Aorta (tissue), 5 donors: Measurements from ENCODE around the gene SLC7A8. TPM values are rescaled to one million over a fixed set of nuclear protein-coding genes. Genes with fewer than 3 reads are reported as not detected.

Experiments
- ATAC-seq: fragments of 200-7000 bp; cut with Tn5 transposase; one replicate; pipeline ENCODE4 v1.9.1; 2022; ENCODE audit warnings: moderate library complexity; ENCODE audit not compliant: low FRiP score
- DNase-seq, 2 donors: peaks; one replicate each; pipeline ENCODE4 v3.0.0-alpha.2; 2020
- H3K27ac ChIP-seq, 2 donors: one replicate each; pipeline ENCODE4 v1.5.1; 2013; ENCODE audit warnings: low read length in 2 of 2, mild to moderate bottlenecking in 2 of 2, moderate library complexity in 2 of 2, control low read depth in 1 of 2, inconsistent platforms in 1 of 2, low read depth in 1 of 2
- H3K27me3 ChIP-seq, 2 donors: one replicate each; pipeline ENCODE4 v1.6.1; 2013; ENCODE audit warnings: control low read depth in 1 of 2, low read length in 1 of 2, mild to moderate bottlenecking in 1 of 2, moderate library complexity in 1 of 2; ENCODE audit not compliant: insufficient read depth in 2 of 2, control insufficient read depth in 1 of 2
- H3K36me3 ChIP-seq, 2 donors: one replicate each; pipeline ENCODE4 v1.6.1; 2013; ENCODE audit warnings: control low read depth in 1 of 2, low read length in 1 of 2, mild to moderate bottlenecking in 1 of 2; ENCODE audit not compliant: insufficient read depth in 2 of 2, control insufficient read depth in 1 of 2
- H3K4me1 ChIP-seq, 2 donors: one replicate each; pipeline ENCODE4 v1.6.1; 2013; ENCODE audit warnings: low read length in 2 of 2, control low read depth in 1 of 2, mild to moderate bottlenecking in 1 of 2, moderate library complexity in 1 of 2; ENCODE audit not compliant: insufficient read depth in 2 of 2, control insufficient read depth in 1 of 2
- H3K4me3 ChIP-seq, 2 donors: one replicate each; pipeline ENCODE4 v1.5.1; 2013; ENCODE audit warnings: low read length in 2 of 2, control low read depth in 1 of 2, mild to moderate bottlenecking in 1 of 2
- H3K9me3 ChIP-seq: one replicate; pipeline ENCODE4 v1.6.1; 2013; ENCODE audit warnings: mild to moderate bottlenecking, low read length; ENCODE audit not compliant: control insufficient read depth
- WGBS, 2 donors: extraction: QIAGEN DNeasy Blood & Tissue Kit; methylation state at CpG; one replicate each; pipeline ENCODE4 v1.1.7; 2013; 5-methylcytosine and 5-hydroxymethylcytosine counted together
- intact Hi-C, 2 donors: fragments of 100-400 bp; cut with DNase I; formaldehyde crosslinking; loops; one replicate each; pipeline versions ENCODE4 v1.14.2 to v1.15.0; 2022
- polyA plus RNA-seq, 2 donors: library from polyadenylated mRNA; stranded (reverse); fragments of 200-250 nt; gene quantifications; one replicate each; pipeline ENCODE4 v1.2.3, GENCODE V29; 2013
- total RNA-seq, 2 donors: library from RNA; stranded (reverse); fragmentation: NEBNext Ultra II Directional; extraction: Animal tissue kit (Norgen Biotek cat#: 25700); gene quantifications; one replicate each; pipeline ENCODE4 v1.2.1, GENCODE V29; 2021
- donor health status: healthy with polysubstance abuse.
- donor health status: Bipolar disorder and iron deficiency.
- donor health status: DM: no; HTN: no; CAD: no.
- donor health status: DM: no; HTN: no; CAD: no.
- donor health status: DM: yes; HTN: yes; CAD: no.

The SLC7A8 gene
- total and polyA plus RNA-seq, 4 donors, result 8.9 to 31.4 (median 15.5) TPM

DNA sequence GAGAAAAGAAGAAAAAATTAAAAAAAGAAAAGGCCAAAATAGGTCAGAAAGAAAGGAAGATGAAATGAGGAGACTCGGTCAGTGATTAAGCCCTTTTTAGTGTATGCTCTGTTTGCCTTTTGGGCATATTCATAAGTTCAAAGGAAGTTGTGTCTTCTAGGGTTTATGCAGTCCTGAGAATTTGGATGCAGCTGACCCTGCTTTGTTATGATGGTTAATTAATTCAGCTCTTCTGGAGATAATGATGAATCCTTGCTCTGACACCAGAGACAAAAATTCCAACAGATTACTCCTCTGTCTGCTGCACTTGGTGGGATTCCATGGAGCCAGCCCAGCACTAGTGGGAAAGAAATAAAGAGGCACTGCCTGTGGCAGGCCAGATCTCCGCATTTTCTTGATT is 4.5 kb upstream of the SLC7A8 start:
- Histone ChIP-seq H3K27me3 (no peaks in the 10 kb centered on the region), H3K4me3 (no peak overlapping the region), H3K4me1 (no peaks in the 10 kb centered on the region), H3K36me3 (no peaks in the 10 kb centered on the region), H3K9me3 (no peaks in the 10 kb centered on the region), H3K27ac (no peak overlapping the region)
- intact Hi-C loops, result loop anchor here (1.0 kb wide), 1 partner anchor 68 kb away; no protein-coding TSS in a partner anchor
- ATAC-seq (no peak), DNase-seq (no peak)
- WGBS, 2 donors, result 87 to 91% methylated on average over 2 of the region's 2 CpGs

DNA sequence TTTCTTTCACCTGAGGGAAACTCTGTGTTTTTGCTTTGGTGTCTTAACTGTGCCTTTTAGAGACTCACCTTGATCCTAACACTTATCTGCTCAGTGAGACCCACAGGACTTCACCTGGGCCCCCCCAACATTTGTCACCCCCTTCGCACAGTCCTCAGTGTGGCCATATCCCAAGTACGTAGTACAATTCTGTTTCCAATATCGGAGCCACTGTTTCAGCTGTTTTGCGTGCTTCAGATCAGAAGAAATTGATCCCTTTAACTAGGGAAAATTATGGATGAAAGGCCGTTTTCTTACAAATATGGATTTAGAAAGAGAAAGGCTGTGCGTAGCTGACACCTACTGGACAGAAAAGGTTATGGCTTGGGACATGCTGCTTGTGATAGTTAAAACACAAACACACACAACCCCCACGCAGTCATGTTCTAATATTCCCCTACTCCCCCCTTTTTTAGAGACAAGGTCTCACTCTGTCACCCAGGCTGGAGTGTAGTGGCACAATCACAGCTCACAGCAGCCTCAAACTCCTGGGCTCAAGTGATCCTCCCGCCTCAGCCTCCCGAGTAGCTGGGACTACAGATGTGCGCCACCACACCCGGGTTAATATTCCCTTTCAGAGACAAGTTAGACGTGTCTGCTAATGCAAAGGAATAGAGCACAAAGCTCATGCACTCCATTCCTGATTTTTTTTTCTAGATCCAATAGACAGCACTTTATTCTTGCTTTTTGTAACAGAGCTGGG is 3.6 kb upstream of the SLC7A8 start:
- DNase-seq (no peak), ATAC-seq (peak; percentile 80)
- Histone ChIP-seq H3K4me1 (no peaks in the 10 kb centered on the region), H3K9me3 (no peaks in the 10 kb centered on the region), H3K27ac (no peak overlapping the region), H3K27me3 (no peaks in the 10 kb centered on the region), H3K4me3 (no peak overlapping the region), H3K36me3 (no peaks in the 10 kb centered on the region)
- intact Hi-C loops, result loop anchor here (1.0 kb wide), 1 partner anchor 67 kb away; no protein-coding TSS in a partner anchor
- 44 to 51% methylated on average over 12 of the region's 12 CpGs for WGBS, 2 donors

DNA sequence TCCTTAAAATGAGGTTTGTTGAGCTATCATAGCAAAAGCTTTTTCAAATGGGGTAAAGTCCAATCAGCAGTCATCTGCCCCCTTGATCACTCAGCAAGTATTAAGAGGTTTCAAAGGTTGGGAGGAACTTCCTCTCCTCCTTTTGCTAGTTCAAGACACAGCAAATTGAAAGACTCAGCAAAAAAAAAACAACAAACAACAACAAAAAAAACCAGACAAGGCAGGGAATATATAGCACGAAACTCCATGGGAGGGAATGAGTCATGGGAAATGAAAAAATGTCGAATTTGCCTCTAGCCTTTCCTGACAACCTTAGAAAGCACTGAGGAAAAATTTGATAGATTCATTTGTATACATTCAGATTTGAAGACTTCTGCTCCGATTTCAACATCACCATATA is 1.6 kb upstream of the SLC7A8 start:
- intact Hi-C loops, result no loop called here
- ATAC-seq, result no peak
- Histone ChIP-seq H3K4me1 (peaks cover 0 to 3% of the 10 kb centered on the region in 2 donors), H3K27ac (no peak overlapping the region), H3K27me3 (no peaks in the 10 kb centered on the region), H3K9me3 (no peaks in the 10 kb centered on the region), H3K4me3 (no peak overlapping the region), H3K36me3 (no peaks in the 10 kb centered on the region)
- DNase-seq, result no peak
- 50 to 53% methylated on average over 3 of the region's 3 CpGs for WGBS, 2 donors

GRCh38 chr14:23183158-23183470 is 346 bp downstream of the SLC7A8 start:
- DNase-seq (no peak), ATAC-seq (no peak)
- 0 to 2% methylated on average over 4 of the region's 4 CpGs for WGBS, 2 donors
- H3K9me3 ChIP-seq, result no peaks in the 10 kb centered on the region
- intact Hi-C loops, result loop anchor here (1.0 to 5.0 kb wide), 3 partner anchors 28 to 62 kb away; no protein-coding TSS in a partner anchor
- H3K36me3 ChIP-seq, result no peaks in the 10 kb centered on the region
- H3K4me1 ChIP-seq, result peaks cover 0 to 3% of the 10 kb centered on the region in 2 donors
- H3K4me3 ChIP-seq, result peak overlapping the region; percentile 94 to 96
- H3K27me3 ChIP-seq, result no peaks in the 10 kb centered on the region
- peak overlapping the region; percentile 14 to 90 for H3K27ac ChIP-seq

DNA sequence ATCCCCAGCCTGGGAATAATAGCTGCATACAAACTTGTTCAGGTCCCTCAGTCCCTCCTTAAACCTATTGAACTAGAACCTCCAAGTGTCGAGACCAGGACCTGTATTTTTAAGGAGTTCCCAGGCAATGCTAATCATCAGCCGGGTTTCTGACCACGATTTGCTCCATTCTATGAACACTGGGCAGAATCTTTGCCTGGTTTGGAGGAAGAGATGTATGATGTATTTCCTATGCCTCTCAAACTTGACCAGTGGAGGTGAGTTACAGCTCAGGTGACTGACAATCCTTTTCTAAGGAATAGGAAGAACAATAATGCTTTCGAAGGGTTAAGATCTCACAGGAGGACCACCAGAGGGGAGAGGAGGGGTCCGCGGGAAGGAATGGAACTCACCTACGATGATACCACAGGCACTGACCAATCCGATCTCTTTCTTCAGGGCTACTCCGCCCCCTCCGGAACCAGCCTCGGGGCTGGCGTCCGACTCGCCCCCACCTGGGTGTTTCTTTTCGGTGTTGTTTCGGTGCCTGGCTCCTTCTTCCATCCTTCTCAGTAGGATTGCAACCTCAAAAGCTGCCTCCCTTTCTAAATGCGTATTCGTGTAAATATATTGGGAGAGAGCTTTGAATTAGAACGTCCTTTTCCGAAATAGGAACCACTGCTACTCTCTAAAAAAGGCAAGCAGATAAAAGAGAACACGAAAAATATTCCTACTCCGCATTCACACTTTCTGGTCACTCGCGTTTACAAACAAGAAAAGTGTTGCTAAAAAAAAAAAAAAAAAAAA is 895 bp downstream of the SLC7A8 start:
- no peak overlapping the region for H3K27ac ChIP-seq
- H3K4me3 ChIP-seq, result peak overlapping the region; percentile 94 to 96
- H3K36me3 ChIP-seq, result no peaks in the 10 kb centered on the region
- ATAC-seq (peak; percentile 70), DNase-seq (peak; percentile 66 to 80)
- H3K4me1 ChIP-seq, result peaks cover 0 to 3% of the 10 kb centered on the region in 2 donors
- intact Hi-C loops, result loop anchor here (1.0 to 5.0 kb wide), 3 partner anchors 28 to 61 kb away; no protein-coding TSS in a partner anchor
- 0% methylated on average over 24 of the region's 24 CpGs for WGBS, 2 donors
- H3K9me3 ChIP-seq, result no peaks in the 10 kb centered on the region
- no peaks in the 10 kb centered on the region for H3K27me3 ChIP-seq

- DNase-seq, result no peak
- peak overlapping the region; percentile 94 to 96 for H3K4me3 ChIP-seq
- H3K4me1 ChIP-seq, result peaks cover 0 to 3% of the 10 kb centered on the region in 2 donors
- intact Hi-C loops, result loop anchor here (2.0 to 5.0 kb wide), 2 partner anchors 27 to 40 kb away; no protein-coding TSS in a partner anchor
- H3K27me3 ChIP-seq, result no peaks in the 10 kb centered on the region
- no peak overlapping the region for H3K27ac ChIP-seq
- ATAC-seq, result no peak
- H3K9me3 ChIP-seq, result no peaks in the 10 kb centered on the region
- no peaks in the 10 kb centered on the region for H3K36me3 ChIP-seq
- 28% methylated on average over 4 of the region's 4 CpGs for WGBS, 2 donors
These were observed 1.5 kb downstream of the SLC7A8 start for GRCh38 chr14:23181946-23182345.

DNA sequence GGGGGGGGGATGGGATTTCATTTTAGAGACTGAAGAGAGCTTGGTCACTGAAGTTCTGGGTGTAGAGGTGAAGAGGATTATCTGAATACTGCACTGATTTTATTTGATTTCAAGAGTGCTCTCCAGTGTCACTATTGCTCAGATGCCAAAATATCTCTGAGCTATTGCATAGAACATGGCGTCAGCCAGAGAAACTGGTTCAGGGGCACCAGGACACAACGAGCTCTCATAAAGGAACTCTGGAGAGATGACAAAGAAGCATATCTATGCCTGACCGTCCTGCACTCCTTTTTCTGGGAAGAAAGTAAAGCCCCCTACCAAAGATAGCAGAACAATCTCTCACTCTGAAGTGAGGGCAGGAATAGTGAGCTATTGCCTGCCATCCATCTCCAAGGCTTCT is 2.0 kb downstream of the SLC7A8 start:
- H3K9me3 ChIP-seq, result no peaks in the 10 kb centered on the region
- peak overlapping the region in 1 of 2 donors; percentile 96 for H3K4me3 ChIP-seq
- DNase-seq, result no peak
- peaks cover 0 to 3% of the 10 kb centered on the region in 2 donors for H3K4me1 ChIP-seq
- ATAC-seq, result no peak
- no peaks in the 10 kb centered on the region for H3K27me3 ChIP-seq
- no peaks in the 10 kb centered on the region for H3K36me3 ChIP-seq
- H3K27ac ChIP-seq, result no peak overlapping the region
- WGBS, 2 donors, result 18% methylated on average over 3 of the region's 3 CpGs
- intact Hi-C loops, result loop anchor here in 1 of 2 donors (2.0 to 5.0 kb wide), 2 partner anchors 27 to 39 kb away; no protein-coding TSS in a partner anchor

DNA sequence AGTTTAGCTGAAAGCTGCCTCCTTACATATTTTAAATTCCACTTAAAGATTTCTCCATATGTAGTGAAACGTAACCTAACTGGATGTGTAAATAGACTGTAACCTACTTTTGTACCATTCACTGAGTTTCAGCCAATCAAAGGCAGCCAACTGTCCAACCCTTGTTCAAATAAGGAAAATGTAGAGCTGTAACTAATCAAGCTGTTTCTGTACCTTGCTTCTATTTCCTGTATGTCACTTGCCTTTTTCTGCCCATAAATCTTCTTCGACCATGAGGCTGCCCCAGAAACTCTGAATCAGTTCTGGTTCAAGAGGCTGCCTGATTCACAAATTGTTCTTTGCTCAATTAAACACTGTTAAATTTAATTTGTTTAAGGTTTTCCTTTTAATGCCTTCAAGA is 6.3 kb downstream of the SLC7A8 start:
- intact Hi-C loops, result no loop called here
- no peak overlapping the region for H3K4me3 ChIP-seq
- ATAC-seq, result no peak
- H3K4me1 ChIP-seq, result peaks cover 0 to 5% of the 10 kb centered on the region in 2 donors
- H3K36me3 ChIP-seq, result no peaks in the 10 kb centered on the region
- WGBS, 2 donors, result 76 to 78% methylated on average over 2 of the region's 2 CpGs
- no peaks in the 10 kb centered on the region for H3K27me3 ChIP-seq
- no peak overlapping the region for H3K27ac ChIP-seq
- no peaks in the 10 kb centered on the region for H3K9me3 ChIP-seq
- DNase-seq, result no peak
